K562 (cell line): ENCODE measurements around the gene PRKG1. TPM values are rescaled to one million over a fixed set of nuclear protein-coding genes. Genes with fewer than 3 reads are reported as not detected.

Experiments used
- MBD2 ChIP-seq: sonication (generic); IDR thresholded peaks from 2 replicates; pipeline ENCODE4 v1.6.1; 2016; ENCODE audit warnings: low read depth, borderline replicate concordance
- NONO ChIP-seq, 2 experiments: fragments of 200-400 bp in 1 of 2; fragments of 450-650 bp in 1 of 2; formaldehyde crosslinking in 1 of 2; IDR thresholded peaks; 2 replicates each; pipeline ENCODE4 v1.6.1; 2017; ENCODE audit warnings: low read depth in 2 of 2, mild to moderate bottlenecking in 2 of 2, moderate library complexity in 2 of 2, low read length in 1 of 2
- RBM22 ChIP-seq: fragments of 200-400 bp; formaldehyde crosslinking; IDR thresholded peaks from 2 replicates; pipeline ENCODE4 v1.6.1; 2018; ENCODE audit warnings: low read length, low read depth; ENCODE audit not compliant: poor library complexity, severe bottlenecking
- SAP30 ChIP-seq: fragments of 200-600 bp; sonication (generic); IDR thresholded peaks from 2 replicates; pipeline ENCODE4 v1.6.1; 2012; ENCODE audit warnings: borderline replicate concordance, low read depth, mild to moderate bottlenecking, moderate library complexity, low read length, control low read depth, inconsistent platforms; ENCODE audit not compliant: insufficient read depth, poor library complexity, severe bottlenecking
- polyA plus RNA-seq, 8 experiments: library from polyadenylated mRNA; depleted of rRNA in 4 of 8; stranded (reverse) in 5 of 8; unstranded in 3 of 8; fragments of >200 nt; fragmentation: Nextera tagmentation in 2 of 8; fragmentation: Illumina TruSeq in 1 of 8; extraction: Ambion mirVana in 2 of 8; extraction: Trizol in 1 of 8; gene quantifications; 2 replicates each; pipeline versions ENCODE4 v1.2.1 to v1.2.3, GENCODE V29; 2011 to 2014; ENCODE audit warnings: inconsistent platforms in 1 of 8, missing spikeins in 1 of 8
- total RNA-seq, 7 experiments: library from RNA; depleted of rRNA in 6 of 7; stranded (reverse); fragments of >200 nt in 6 of 7; fragmentation: Illumina TruSeq in 2 of 7; extraction: Trizol in 2 of 7; gene quantifications; 2 replicates each; pipeline versions ENCODE4 v1.2.1 to v1.2.3, GENCODE V29; 2011 to 2021; ENCODE audit warnings: low replicate concordance in 1 of 7
- TF ChIP-seq, protein P1 (sequence below), 2 experiments: fragments of 450-650 bp; IDR thresholded peaks; 2 replicates each; pipeline ENCODE4 v1.6.1; 2016; ENCODE audit warnings: mild to moderate bottlenecking in 2 of 2, borderline replicate concordance in 1 of 2, low read depth in 1 of 2, moderate library complexity in 1 of 2
- TF ChIP-seq, protein P2 (sequence below): fragments of 250-450 bp; sonication (Bioruptor Pico); IDR thresholded peaks from 2 replicates; pipeline ENCODE4 v1.4.0; 2020; ENCODE audit warnings: mild to moderate bottlenecking, moderate library complexity

Gene PRKG1
- total and polyA plus RNA-seq, 9 of the 15 experiments (the other 6 are each of a cell fraction or from before 2014, with no cell fraction given): 0.22 TPM; not detected in 8

DNA sequence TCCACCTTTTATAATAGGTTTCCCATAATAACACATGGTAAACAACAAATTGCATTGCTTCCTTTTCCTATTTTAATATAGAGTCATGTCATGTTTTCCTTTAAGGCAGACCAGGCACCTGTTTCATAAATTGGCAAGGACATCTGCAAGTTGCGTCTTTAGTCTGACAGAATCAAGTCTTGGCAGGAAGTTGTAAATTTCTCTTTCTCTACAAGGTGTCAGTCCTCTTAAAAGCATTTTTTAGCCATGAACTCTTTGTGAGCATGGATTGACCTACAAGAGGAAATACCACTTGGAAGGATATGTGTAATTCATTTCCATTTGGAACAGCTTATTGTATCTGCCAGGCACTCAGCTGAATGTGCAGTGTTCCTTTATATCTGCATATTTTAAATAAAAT is 176.8 kb downstream of the PRKG1 start (continued):
- TF ChIP-seq, protein P1, sequence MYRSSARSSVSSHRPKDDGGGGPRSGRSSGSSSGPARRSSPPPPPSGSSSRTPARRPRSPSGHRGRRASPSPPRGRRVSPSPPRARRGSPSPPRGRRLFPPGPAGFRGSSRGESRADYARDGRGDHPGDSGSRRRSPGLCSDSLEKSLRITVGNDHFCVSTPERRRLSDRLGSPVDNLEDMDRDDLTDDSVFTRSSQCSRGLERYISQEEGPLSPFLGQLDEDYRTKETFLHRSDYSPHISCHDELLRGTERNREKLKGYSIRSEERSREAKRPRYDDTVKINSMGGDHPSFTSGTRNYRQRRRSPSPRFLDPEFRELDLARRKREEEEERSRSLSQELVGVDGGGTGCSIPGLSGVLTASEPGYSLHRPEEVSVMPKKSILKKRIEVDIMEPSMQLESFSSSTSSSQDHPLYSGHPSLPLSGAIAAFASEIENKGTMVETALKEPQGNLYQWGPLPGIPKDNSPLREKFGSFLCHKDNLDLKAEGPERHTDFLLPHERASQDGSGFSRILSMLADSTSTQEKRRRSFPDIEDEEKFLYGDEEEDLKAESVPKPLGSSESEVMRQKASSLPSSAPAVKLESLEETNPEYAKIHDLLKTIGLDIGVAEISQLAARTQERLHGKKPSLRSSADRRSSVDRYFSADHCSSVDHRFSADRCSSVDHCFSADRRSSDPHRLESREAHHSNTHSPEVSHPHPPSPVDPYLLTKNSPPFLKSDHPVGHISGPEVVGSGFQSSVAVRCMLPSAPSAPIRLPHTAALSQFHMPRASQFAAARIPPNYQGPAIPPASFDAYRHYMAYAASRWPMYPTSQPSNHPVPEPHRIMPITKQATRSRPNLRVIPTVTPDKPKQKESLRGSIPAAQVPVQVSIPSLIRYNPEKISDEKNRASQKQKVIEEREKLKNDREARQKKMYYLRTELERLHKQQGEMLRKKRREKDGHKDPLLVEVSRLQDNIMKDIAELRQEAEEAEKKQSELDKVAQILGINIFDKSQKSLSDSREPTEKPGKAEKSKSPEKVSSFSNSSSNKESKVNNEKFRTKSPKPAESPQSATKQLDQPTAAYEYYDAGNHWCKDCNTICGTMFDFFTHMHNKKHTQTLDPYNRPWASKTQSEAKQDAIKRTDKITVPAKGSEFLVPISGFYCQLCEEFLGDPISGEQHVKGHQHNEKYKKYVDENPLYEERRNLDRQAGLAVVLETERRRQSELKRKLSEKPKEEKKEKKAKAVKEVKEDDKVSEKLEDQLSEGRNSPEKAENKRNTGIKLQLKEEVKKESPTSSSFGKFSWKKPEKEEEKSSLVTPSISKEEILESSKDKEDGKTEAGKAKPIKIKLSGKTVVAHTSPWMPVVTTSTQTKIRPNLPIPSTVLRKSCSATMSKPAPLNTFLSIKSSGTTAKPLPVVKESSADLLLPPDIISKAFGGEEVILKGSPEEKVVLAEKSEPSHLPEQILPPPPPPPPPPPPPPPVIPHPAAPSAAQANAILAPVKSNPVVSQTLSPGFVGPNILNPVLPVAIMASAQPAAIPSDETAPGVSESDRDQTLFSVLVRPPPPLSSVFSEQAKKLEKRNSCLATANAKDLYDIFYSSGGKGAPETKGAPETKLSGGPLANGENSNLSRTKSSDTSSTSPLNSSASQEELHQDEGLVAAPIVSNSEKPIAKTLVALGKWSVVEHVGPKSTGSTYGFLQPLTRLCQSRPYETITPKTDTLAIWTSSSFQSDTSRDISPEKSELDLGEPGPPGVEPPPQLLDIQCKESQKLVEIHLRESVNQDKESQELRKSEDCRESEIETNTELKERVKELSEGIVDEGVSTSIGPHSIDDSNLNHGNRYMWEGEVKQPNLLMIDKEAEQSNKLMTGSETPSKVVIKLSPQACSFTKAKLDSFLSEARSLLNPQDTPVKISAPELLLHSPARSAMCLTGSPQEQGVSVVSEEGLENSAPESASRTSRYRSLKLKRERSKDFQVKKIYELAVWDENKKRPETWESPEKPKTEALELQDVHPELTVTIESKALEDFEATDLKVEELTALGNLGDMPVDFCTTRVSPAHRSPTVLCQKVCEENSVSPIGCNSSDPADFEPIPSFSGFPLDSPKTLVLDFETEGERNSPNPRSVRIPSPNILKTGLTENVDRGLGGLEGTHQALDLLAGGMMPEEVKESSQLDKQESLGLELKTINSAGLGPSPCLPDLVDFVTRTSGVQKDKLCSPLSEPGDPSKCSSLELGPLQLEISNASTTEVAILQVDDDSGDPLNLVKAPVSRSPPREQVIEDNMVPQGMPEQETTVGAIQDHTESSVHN (IDR thresholded peaks at IDR 0.05; ENCODE audit: borderline replicate concordance in 1 of 2, low read depth in 1 of 2): no peak
- TF ChIP-seq, protein P2, sequence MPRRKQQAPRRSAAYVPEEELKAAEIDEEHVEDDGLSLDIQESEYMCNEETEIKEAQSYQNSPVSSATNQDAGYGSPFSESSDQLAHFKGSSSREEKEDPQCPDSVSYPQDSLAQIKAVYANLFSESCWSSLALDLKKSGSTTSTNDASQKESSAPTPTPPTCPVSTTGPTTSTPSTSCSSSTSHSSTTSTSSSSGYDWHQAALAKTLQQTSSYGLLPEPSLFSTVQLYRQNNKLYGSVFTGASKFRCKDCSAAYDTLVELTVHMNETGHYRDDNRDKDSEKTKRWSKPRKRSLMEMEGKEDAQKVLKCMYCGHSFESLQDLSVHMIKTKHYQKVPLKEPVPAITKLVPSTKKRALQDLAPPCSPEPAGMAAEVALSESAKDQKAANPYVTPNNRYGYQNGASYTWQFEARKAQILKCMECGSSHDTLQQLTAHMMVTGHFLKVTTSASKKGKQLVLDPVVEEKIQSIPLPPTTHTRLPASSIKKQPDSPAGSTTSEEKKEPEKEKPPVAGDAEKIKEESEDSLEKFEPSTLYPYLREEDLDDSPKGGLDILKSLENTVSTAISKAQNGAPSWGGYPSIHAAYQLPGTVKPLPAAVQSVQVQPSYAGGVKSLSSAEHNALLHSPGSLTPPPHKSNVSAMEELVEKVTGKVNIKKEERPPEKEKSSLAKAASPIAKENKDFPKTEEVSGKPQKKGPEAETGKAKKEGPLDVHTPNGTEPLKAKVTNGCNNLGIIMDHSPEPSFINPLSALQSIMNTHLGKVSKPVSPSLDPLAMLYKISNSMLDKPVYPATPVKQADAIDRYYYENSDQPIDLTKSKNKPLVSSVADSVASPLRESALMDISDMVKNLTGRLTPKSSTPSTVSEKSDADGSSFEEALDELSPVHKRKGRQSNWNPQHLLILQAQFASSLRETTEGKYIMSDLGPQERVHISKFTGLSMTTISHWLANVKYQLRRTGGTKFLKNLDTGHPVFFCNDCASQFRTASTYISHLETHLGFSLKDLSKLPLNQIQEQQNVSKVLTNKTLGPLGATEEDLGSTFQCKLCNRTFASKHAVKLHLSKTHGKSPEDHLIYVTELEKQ (CRISPR knock-in tag): no peak
- TF ChIP-seq SAP30 (no peak), NONO (IDR thresholded peaks at IDR 0.05; ENCODE audit: low read depth in 2 of 2, low read length in 1 of 2) (no peak), MBD2 (no peak), RBM22 (no peak)
